Fibroblast of lung (primary cell): Measurements from ENCODE around the gene RARRES1. TPM values are rescaled to one million over a fixed set of nuclear protein-coding genes. Genes with fewer than 3 reads are reported as not detected.
A peak's percentile ranks its signal among the peaks of the same experiment; 100 is the strongest.

Experiments used
- DNase-seq, 2 donors: peaks; one replicate each; pipeline versions ENCODE4 v3.0.0 to v3.0.0-alpha.2; 2010; ENCODE audit warnings: low read depth in 2 of 2
- H2AFZ ChIP-seq: 2 replicates; pipeline ENCODE4 v1.5.1; 2012; ENCODE audit warnings: low read length, control low read depth, inconsistent platforms
- H3K27ac ChIP-seq: 2 replicates; pipeline ENCODE4 v1.5.1; 2011; ENCODE audit warnings: low read length, control low read depth; ENCODE audit not compliant: insufficient read depth
- H3K27me3 ChIP-seq: 2 replicates; pipeline ENCODE4 v1.5.1; 2011; ENCODE audit warnings: mild to moderate bottlenecking, low read length; ENCODE audit not compliant: control insufficient read depth, insufficient read depth
- H3K36me3 ChIP-seq: 2 replicates; pipeline ENCODE4 v1.5.1; 2011; ENCODE audit warnings: low read length; ENCODE audit not compliant: control insufficient read depth, insufficient read depth
- H3K4me1 ChIP-seq: 2 replicates; pipeline ENCODE4 v1.5.1; 2011; ENCODE audit warnings: low read length; ENCODE audit not compliant: control insufficient read depth, insufficient read depth; ENCODE audit errors: extremely low read depth
- H3K4me2 ChIP-seq: 2 replicates; pipeline ENCODE4 v1.5.1; 2011; ENCODE audit warnings: low read length, control low read depth; ENCODE audit not compliant: insufficient read depth; ENCODE audit errors: extremely low read depth
- H3K4me3 ChIP-seq, 4 experiments: fragments of 200-600 bp in 1 of 4; sonication (generic) in 1 of 4; replicated peaks in 1 of 4; 2 replicates each; pipeline ENCODE4 v1.5.1; 2011 to 2016; ENCODE audit warnings: low read length in 4 of 4, low read depth in 3 of 4, mild to moderate bottlenecking in 3 of 4, control low read depth in 2 of 4, inconsistent platforms in 1 of 4, mixed read lengths in 1 of 4; ENCODE audit not compliant: insufficient read depth in 1 of 4; ENCODE audit errors: control extremely low read depth in 1 of 4
- H3K79me2 ChIP-seq: 2 replicates; pipeline ENCODE4 v1.5.1; 2012; ENCODE audit warnings: mild to moderate bottlenecking, low read length, inconsistent platforms; ENCODE audit not compliant: control insufficient read depth, insufficient read depth
- H3K9ac ChIP-seq: 2 replicates; pipeline ENCODE4 v1.5.1; 2011; ENCODE audit warnings: mild to moderate bottlenecking, low read length, control low read depth; ENCODE audit not compliant: insufficient read depth
- H3K9me3 ChIP-seq: 2 replicates; pipeline ENCODE4 v1.5.1; 2012; ENCODE audit warnings: low read depth, low read length; ENCODE audit not compliant: control insufficient read depth, insufficient read depth
- H4K20me1 ChIP-seq: 2 replicates; pipeline ENCODE4 v1.5.1; 2011; ENCODE audit warnings: low read length; ENCODE audit not compliant: control insufficient read depth, insufficient read depth; ENCODE audit errors: extremely low read depth
- EZH2 ChIP-seq: IDR thresholded peaks from 2 replicates; pipeline ENCODE4 v1.5.1; 2012; ENCODE audit warnings: low read length, control low read depth, mild to moderate bottlenecking; ENCODE audit errors: missing control alignments
- polyA plus RNA-seq, 2 donors: library from polyadenylated mRNA; depleted of rRNA in 1 of 2; stranded (reverse) in 1 of 2; unstranded in 1 of 2; fragments of >200 nt; gene quantifications; 2 replicates each; pipeline ENCODE4 v1.2.1, GENCODE V29; 2011 to 2012; ENCODE audit warnings: missing spikeins in 1 of 2
- total RNA-seq: library from RNA; depleted of rRNA; stranded (reverse); fragments of >200 nt; gene quantifications from 2 replicates; pipeline ENCODE4 v1.2.1, GENCODE V29; 2014
- TF ChIP-seq, protein P1 (sequence below), 2 donors: IDR thresholded peaks in 1 of 2; conservative IDR thresholded peaks in 1 of 2; 1 replicate in 1 of 2; 2 replicates in 1 of 2; pipeline ENCODE4 v1.5.1; 2011 to 2012; ENCODE audit warnings: low read length in 2 of 2, control low read depth in 1 of 2, inconsistent platforms in 1 of 2, low read depth in 1 of 2, mild to moderate bottlenecking in 1 of 2

Gene RARRES1
- total and polyA plus RNA-seq, 2 donors (not counting 1 experiment from before 2014, with no cell fraction given) = 27.7 to 93.3 TPM

DNA sequence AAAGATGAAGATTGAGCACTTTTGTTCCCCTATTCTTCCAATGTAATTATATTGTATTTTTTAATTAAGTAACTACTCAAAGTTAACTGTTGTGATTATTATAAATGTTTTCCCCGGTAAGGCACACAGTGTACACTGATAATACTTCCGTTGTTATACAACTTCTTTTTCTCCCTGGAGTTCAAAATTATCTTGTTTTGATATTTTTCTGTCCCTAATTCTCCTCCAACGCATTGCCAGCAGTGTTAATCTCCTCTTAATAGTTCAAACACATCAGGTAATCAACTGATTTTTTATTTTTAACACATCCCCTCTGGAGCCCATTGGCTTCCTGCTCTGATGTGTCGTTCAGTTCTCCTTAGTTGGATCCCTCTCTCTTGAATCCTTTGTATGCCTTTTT, 37.3 kb upstream of the RARRES1 start:
- Histone ChIP-seq H3K36me3 (no peaks in the 10 kb centered on the region), H3K27me3 (no peaks in the 10 kb centered on the region), H3K4me3 (peak overlapping the region in 3 of 4 experiments; percentile 5 to 14 (median 10)), H4K20me1 (no peaks in the 10 kb centered on the region), H3K9me3 (no peaks in the 10 kb centered on the region), H3K79me2 (no peaks in the 10 kb centered on the region), H3K4me1 (peaks cover 30% of the 10 kb centered on the region), H3K4me2 (peak overlapping the region; percentile 84), H2AFZ (no peak overlapping the region), H3K9ac (no peak overlapping the region), H3K27ac (peak overlapping the region; percentile 93)
- no peak for TF ChIP-seq EZH2
- TF ChIP-seq, protein P1, sequence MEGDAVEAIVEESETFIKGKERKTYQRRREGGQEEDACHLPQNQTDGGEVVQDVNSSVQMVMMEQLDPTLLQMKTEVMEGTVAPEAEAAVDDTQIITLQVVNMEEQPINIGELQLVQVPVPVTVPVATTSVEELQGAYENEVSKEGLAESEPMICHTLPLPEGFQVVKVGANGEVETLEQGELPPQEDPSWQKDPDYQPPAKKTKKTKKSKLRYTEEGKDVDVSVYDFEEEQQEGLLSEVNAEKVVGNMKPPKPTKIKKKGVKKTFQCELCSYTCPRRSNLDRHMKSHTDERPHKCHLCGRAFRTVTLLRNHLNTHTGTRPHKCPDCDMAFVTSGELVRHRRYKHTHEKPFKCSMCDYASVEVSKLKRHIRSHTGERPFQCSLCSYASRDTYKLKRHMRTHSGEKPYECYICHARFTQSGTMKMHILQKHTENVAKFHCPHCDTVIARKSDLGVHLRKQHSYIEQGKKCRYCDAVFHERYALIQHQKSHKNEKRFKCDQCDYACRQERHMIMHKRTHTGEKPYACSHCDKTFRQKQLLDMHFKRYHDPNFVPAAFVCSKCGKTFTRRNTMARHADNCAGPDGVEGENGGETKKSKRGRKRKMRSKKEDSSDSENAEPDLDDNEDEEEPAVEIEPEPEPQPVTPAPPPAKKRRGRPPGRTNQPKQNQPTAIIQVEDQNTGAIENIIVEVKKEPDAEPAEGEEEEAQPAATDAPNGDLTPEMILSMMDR (conservative IDR thresholded peaks at IDR 0.05 in 1 of 2, IDR thresholded peaks at IDR 0.05 in 1 of 2; ENCODE audit: low read depth in 1 of 2, low read length in 2 of 2) = no peak
- DNase-seq = peak in 1 of 2 donors; percentile 34

DNA sequence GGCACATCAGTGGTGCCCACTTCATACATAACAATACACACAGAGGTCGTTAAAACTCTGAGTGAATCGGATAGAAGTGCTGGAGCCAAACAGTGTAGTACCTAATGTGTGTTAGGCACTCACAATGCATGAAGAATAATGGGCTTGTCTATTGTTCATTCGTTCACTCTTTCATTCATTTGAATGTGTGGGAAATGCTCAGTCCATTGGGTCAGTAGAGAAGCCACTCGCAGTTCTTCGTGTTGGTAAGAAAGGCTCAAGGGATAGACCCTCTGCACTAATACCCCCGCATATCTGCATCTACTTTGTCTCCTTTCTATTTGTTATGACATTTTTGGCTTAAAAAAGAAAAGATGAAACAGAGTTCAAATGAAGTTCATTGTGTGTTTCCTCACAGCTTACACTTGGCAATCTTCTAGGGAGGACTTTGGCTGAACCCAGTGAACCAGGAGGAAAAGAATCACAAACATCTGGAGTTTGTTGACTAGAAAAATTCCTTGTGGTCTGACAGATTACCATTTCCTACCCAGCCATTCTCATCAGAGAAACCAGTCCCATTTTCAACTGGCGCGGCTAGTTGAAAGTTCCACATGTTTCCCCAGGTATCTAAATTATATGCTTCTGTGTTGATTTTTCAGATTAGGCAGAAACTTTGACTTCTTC, 36.8 kb upstream of the RARRES1 start:
- no peaks in the 10 kb centered on the region for H3K79me2 ChIP-seq
- H3K4me3 ChIP-seq = peak overlapping the region in 2 of 4 experiments; percentile 20 to 24
- no peaks in the 10 kb centered on the region for H3K27me3 ChIP-seq
- H3K4me2 ChIP-seq = peak overlapping the region; percentile 90
- DNase-seq = peak; percentile 98
- H3K4me1 ChIP-seq = peaks cover 30% of the 10 kb centered on the region
- H3K9me3 ChIP-seq = no peaks in the 10 kb centered on the region
- H2AFZ ChIP-seq = no peak overlapping the region
- TF ChIP-seq, protein P1 (conservative IDR thresholded peaks at IDR 0.05 in 1 of 2, IDR thresholded peaks at IDR 0.05 in 1 of 2; ENCODE audit: low read depth in 1 of 2, low read length in 2 of 2) = no peak
- no peak for TF ChIP-seq EZH2
- H3K36me3 ChIP-seq = no peaks in the 10 kb centered on the region
- no peaks in the 10 kb centered on the region for H4K20me1 ChIP-seq
- peak overlapping the region; percentile 39 for H3K9ac ChIP-seq
- H3K27ac ChIP-seq = peak overlapping the region; percentile 93

DNA sequence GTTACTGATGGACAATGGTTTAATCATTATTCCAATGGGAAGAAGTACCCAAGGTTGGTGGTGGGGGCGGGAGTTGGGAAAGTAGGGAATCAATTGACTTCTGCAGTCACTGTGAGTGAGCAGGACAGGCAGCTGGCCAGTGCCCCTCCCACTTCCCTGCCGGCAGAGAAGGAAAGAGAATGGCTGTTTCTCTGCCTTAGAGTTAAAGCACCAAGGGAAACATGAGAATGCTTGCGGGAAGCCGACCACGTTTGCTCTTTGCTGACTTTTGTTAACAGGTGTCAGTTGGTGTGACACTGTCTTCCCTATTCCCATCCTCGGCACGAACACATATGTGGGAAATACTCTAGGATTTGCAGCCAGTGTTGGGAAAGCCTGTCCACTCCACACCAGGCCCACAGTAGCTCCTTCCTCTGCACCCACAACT, 36.1 kb upstream of the RARRES1 start:
- Histone ChIP-seq H3K27ac (peak overlapping the region; percentile 93), H3K27me3 (no peaks in the 10 kb centered on the region), H3K4me2 (peak overlapping the region; percentile 90), H3K4me3 (no peak overlapping the region), H3K9ac (peak overlapping the region; percentile 39), H2AFZ (no peak overlapping the region), H3K9me3 (no peaks in the 10 kb centered on the region), H3K79me2 (no peaks in the 10 kb centered on the region), H4K20me1 (no peaks in the 10 kb centered on the region), H3K36me3 (no peaks in the 10 kb centered on the region), H3K4me1 (peaks cover 25% of the 10 kb centered on the region)
- TF ChIP-seq EZH2 = no peak
- TF ChIP-seq, protein P1 (conservative IDR thresholded peaks at IDR 0.05 in 1 of 2, IDR thresholded peaks at IDR 0.05 in 1 of 2; ENCODE audit: low read depth in 1 of 2, low read length in 2 of 2) = no peak
- peak; percentile 78 to 82 for DNase-seq
